DMS153 (cell line): Measurements from ENCODE around the gene MTMR12.

ENCODE experiments used
- DNase-seq: peaks from one replicate; lab custom pipeline; 2025; lab: John Stamatoyannopoulos, UW

The MTMR12 gene

DNA sequence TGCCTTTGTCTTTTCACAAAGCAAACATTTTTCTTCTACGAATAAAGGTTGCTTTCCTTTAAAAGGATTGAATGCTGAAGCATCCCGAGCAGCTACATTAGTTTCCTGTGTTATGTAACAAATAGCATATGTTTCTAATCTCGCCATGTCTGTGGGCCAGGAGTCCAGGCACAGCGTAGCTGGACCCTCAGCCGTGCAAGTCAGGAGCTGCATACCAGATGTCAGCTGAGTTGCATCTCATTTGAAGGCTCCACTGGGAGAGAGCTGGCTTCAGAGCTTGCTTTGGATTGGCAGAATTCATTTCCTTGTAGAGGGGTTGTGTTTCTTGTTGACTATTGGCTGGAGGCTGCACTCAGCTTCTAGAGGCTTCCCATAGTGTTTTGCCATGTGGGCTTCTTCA is 122.6 kb downstream of the MTMR12 start:
- no peak for DNase-seq

DNA sequence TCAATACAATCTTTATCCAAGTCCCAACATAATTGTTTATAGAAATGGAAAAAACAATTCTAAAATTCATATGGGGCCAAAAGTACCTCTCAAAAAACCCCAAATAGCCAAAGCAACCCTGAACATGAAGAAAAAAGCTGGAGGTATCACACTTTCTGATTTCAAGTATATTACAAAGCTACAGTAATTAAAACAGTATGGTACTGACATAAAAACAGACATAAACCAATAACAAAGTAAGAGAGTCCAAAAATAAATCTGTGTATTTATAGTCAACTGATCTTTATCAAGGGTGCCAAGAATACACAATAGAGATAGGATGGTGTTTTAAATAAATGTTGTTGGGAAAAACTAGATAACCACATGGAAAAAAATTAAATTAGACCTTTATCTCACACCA is 125.1 kb downstream of the MTMR12 start:
- DNase-seq = no peak

DNA sequence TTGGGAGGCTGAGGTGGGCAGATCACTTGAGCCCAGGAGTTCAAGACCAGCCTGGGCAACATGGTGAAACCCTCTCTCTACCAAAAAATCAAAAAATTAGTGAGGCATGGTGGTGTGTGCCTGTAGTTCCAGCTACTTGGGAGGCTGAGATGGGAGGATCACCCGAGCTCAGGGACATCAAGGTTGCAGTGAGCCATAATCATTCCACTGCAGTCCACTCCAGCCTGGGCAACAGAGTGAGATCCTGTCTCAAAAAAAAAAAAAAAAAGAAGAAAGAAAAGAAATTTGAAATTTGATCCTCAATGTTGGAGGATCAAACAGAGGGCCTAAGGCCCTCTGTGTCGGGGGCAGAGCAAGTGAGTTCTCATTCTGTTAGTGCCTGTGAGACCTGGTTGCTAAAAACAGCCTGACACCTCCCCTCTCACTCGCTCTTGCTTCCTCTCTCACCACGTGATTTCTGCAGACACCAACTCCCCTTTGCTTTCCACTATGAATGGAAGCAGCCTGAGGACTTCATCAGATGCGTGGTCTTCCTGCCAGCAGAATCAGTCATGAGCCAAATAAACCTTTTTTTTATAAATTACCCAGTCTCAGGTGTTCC is 130.2 kb downstream of the MTMR12 start:
- DNase-seq = no peak
